ENCODE results near the gene GLRX5.
A peak's percentile ranks its signal among the peaks of the same experiment; 100 is the strongest.

The GLRX5 gene

DNA sequence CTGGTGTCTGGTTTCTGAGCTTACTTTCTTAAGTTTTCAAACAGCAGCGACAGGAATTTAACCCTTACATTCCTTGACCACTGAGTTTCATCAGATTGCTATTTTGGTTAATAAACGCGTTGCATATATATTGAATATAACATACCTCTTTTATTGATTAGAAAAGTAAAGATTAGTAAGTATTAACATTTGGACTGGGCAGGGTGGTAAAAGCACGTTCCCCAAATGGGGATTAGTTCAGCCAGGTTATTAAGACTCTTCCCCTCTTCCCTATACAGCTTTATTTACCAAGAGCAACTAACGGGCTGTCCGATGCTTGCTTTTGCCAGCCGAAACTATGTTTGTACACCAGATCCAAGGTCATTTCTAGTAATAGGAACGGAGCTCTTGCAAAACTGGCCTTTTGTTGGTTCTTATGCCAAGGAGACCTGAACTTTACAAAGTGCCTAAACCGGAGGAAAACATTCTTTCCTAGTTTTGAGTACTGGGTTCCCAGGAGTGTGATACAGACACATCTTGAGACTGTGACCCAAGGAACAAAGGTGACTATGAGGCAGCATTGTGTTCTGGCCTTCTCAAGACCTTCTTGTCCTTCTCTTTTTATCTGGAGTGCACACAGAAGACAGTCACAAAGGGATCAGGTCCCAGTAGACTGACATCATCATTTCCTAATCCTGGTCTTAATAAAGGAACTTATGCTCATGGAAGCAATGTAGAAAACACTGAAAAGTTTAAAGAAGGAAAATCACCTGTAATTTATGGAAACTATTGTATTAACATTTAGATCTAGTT, 2.6 kb downstream of the GLRX5 start:
- no peak for DNase-seq

DNA sequence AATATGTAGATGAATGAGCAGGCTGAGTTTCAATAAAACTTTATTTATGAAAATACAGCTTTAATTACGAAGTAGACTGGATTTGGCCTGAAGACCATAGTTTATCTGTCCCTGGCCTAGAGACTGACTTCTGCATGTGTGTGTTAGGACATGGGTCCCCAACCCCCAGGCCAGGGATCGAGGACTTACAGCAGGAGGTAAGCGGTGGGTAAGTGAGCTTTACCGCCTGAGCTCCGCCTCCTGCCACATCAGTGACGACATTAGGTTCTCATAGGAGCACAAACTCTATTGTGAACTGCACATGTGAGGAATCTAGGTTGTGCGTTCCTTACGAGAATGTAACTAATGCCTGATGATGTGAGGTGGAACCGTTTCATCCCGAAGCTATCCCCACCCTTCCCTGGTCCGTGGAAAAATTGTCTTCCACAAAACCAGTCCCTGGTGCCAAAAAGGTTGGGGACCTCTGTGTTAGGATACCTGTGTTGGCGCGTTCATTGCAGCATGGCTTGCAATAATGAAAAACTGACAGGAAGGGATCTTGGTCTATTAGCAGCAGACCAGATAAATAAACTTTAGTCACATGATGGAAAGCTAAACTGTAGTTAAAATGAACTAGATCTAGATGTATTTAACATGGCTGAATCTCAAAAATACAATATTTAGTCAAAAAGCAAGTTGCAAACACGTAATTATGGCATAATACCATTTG, 4.1 kb downstream of the GLRX5 start:
- no peak for DNase-seq

GRCh38 chr14:95540236-95540855, 5.5 kb downstream of the GLRX5 start:
- no peak for DNase-seq

- DNase-seq, result no peak
Observed at GRCh38 chr14:95541346-95541745, 6.5 kb downstream of the GLRX5 start.

GRCh38 chr14:95541932-95542930, 7.4 kb downstream of the GLRX5 start:
- DNase-seq, result no peak

DNA sequence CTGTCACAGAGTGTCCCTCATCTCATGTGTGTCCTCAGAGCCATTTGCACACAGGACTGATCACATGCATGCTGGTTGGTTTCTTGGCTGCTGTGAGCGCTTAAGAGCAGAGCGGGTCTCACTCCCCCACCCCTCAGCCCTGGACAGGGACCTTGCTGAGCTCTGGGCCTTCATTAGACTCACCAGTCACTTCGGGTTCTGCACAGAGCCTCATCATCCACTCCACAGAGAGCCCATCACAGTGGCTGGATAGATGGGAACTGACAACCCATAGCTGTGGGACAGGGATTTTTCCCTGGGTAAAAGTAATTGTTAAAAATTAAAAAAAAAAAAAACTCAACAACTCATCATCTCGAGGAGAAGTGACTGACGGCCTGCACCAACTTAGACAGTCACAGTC, 8.2 kb downstream of the GLRX5 start:
- no peak for DNase-seq

- DNase-seq, result no peak
Observed at GRCh38 chr14:95544588-95544987, 9.7 kb downstream of the GLRX5 start.

GRCh38 chr14:95545515-95546168, 10.8 kb downstream of the GLRX5 start:
- peak; percentile 93 for DNase-seq

- DNase-seq, result no peak
Observed at GRCh38 chr14:95547272-95547625, 12.4 kb downstream of the GLRX5 start.

DNA sequence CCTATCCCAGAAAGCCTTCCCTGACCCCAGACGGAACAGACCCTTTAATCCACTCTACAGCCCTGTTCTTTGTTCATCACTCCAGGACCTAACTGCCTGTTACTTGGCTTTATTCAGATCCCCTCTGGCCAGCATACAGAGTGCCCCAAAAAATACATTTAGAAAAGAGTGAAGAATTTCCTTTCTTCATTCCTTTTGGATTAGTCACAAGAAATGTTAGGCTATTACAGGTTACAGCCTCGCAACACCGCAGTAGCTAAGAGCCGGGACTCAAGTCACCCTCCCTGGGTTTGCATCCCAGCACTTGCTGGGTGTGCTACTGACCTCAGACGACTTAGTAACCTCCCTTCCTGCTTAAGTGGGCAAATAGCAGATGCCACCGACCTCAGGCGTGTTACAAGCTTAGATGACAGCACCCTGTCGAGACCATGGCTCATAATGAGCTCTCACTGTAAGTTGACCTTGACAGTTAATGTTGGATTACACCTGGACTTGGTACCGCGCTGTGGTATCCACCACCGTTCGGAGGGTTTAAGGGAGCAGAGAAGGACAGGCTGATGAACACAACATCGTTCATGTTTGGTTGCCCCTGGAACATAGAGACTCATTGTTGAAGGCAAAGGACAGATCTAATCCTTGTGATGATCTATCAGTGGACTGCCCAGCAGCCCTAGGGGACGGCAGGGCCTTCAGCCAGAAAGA, 12.9 kb downstream of the GLRX5 start:
- DNase-seq, result peak; percentile 48

- DNase-seq, result no peak
Observed at GRCh38 chr14:95548328-95548929, 13.6 kb downstream of the GLRX5 start.

- DNase-seq, result no peak
Observed at GRCh38 chr14:95549656-95550585, 15.1 kb downstream of the GLRX5 start.

DNA sequence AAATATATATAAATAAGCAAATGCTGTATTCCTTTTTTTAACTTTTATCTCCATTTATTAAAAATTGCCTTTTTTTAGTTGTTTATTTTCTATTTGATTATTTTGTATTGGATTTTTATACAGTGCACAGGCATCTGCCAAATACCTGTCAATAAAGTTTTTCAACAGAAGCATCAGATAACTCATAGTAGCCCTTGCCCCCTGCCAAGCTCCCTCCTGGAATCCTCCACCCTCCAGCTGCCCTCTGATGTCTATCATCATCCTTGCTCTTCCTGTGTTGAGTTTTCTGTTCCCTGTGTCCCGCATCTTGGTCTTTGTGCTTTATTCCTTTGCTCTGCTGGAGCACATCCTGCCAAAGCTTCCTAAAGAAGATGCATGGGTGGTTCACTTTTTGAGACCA, 16.6 kb downstream of the GLRX5 start:
- DNase-seq, result no peak

DNA sequence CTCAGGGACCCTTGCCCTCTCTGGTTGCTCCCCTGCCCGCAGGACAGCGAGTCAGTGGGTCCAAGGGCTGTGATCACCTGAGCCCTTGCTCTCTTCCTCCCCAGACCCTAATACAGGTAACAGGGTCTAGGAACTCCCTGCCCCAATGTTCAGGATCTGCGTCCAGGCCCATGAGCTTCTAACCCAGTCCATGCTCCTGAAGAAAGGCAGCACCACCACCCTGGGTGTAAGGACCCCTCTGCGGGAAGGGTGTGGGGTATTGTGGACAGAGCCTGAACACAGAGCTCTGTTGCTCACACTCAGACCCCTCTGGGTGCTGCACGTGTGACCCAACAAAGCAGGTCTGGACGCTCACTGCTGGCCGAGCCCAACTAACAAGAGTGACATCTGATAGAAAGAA, 18.3 kb downstream of the GLRX5 start:
- no peak for DNase-seq

DNA sequence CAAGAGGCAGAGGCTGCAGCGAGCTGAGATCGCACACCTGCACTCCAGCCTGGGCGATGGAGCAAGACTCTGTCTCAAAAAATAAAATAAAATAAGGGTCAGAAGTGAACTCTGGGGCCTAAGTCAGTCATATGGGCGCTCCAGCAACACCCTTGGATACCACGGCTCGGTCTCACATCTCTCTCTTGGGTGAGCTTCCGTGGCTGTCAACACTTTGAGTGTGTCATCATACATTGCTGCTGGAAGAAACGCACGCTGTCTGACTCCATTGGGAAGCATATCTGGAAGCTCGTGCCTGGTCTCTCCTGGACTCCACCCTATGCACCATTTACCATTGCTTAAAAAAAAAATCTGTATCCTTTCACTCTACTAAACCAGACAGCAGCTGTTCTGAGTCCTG, 20.2 kb downstream of the GLRX5 start:
- no peak for DNase-seq

DNA sequence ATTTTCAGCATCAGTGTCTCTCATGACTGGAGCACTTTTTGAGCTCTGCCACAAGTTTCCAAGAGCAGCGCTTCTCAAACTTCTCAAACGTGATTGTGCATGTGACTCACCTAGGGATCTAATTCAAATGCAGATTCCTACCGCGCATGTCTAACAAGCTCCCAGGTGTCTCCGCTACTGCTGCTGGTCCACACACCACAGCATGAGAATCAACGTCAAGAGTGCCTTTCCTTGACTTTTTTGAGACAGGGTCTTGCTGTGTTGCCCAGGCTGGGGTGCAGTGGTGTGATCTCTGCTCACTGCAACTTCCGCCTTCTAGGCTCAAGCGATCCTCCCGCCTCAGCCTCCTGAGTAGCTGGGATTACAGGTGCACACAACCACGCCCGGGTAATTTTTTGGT, 22.4 kb downstream of the GLRX5 start:
- DNase-seq, result no peak

DNA sequence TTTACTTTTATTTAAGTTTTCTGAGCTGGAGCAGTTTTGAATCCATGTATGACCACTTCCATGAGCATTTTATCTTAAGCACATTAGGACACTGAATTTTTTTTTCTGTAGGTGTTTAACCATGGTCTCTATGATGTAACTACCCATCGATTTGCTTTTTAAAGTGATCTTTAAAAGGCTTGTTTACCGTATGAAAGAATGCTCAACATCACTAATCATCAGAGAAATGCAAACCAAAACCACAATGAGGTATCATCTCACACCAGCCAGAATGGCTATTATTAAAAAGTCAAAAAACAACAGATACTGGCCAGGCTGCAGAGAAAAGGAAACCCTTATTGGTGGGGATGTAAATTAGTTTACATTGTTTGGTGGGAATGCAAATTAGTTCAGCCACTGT, 23.0 kb downstream of the GLRX5 start:
- DNase-seq, result no peak

DNA sequence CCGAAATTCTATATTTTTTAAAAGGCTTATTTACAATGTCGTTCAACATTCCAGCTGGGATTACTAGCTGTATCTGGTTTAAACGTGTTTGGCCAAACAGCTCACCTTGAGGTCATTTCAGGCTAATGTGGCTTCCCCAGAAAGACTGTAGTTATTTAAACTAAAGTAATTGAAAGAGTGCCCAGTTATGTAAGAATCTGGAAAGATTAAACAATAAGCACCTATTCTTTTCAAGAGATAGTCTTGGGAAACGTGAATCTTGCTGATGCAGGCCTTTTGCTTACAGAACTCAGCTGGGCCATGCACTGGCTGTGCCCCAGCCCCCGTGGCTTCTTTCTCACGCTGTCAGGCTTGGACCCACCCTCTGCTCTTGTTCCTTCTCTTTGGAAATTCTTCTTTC, 24.4 kb downstream of the GLRX5 start:
- no peak for DNase-seq

DNA sequence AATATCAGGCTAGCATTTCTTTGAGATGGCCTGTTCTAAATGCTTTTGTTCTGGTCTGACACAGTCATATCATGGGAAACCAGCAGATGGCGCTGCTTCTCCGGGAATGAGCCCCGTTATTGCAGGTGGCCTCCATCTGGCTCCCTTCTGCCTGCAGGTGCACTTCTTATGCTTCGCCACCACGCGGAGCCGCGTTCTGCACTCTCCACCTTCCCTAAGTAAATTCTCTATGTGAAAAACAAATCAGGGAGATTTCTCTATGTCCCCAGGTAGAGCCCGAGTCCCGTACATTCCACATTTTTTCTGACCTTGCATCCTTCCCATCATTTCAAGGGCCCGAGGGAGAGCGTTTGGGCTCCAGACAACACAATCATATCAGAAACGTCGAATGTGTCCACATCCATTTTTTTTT, 26.2 kb downstream of the GLRX5 start:
- DNase-seq, result peak; percentile 81

All from HCEC 1CT (cell line).